Mesenchymal stem cell (in vitro differentiated cells and primary cell): ENCODE measurements around the gene SSH2.

ENCODE experiments used
- DNase-seq: peaks from one replicate; pipeline ENCODE4 v3.0.0-alpha.2; 2013
- H2AFZ ChIP-seq: one replicate; pipeline ENCODE4 v1.6.1; 2013; ENCODE audit warnings: low read depth, mild to moderate bottlenecking, control low read depth, inconsistent platforms, low read length, moderate library complexity
- H2AK5ac ChIP-seq: 2 replicates; pipeline ENCODE4 v1.6.1; 2013; ENCODE audit warnings: low read length, moderate library complexity, mild to moderate bottlenecking, inconsistent platforms; ENCODE audit not compliant: severe bottlenecking
- H2BK120ac ChIP-seq: one replicate; pipeline ENCODE4 v1.6.1; 2013; ENCODE audit warnings: low read depth, mild to moderate bottlenecking, inconsistent platforms, low read length, moderate library complexity
- H2BK12ac ChIP-seq, 2 experiments: one replicate each; pipeline ENCODE4 v1.6.1; 2013; ENCODE audit warnings: inconsistent platforms in 2 of 2, low read length in 2 of 2, mild to moderate bottlenecking in 2 of 2, moderate library complexity in 2 of 2, control low read depth in 1 of 2
- H2BK15ac ChIP-seq: one replicate; pipeline ENCODE4 v1.6.1; 2013; ENCODE audit warnings: mild to moderate bottlenecking, low read depth, inconsistent platforms; ENCODE audit not compliant: poor library complexity, severe bottlenecking
- H2BK5ac ChIP-seq: 2 replicates; pipeline ENCODE4 v1.6.1; 2013; ENCODE audit warnings: low read depth, mild to moderate bottlenecking, low read length, control low read depth, inconsistent platforms; ENCODE audit not compliant: poor library complexity, severe bottlenecking
- H3K14ac ChIP-seq, 2 experiments: one replicate each; pipeline ENCODE4 v1.6.1; 2013; ENCODE audit warnings: inconsistent platforms in 2 of 2, low read length in 2 of 2, control low read depth in 1 of 2, mild to moderate bottlenecking in 1 of 2, moderate library complexity in 1 of 2
- H3K18ac ChIP-seq, 2 experiments: one replicate each; pipeline ENCODE4 v1.6.1; 2013; ENCODE audit warnings: inconsistent platforms in 2 of 2, low read length in 2 of 2, control low read depth in 1 of 2, low read depth in 1 of 2, mild to moderate bottlenecking in 1 of 2
- H3K23ac ChIP-seq, 2 experiments: one replicate each; pipeline ENCODE4 v1.6.1; 2013; ENCODE audit warnings: inconsistent platforms in 2 of 2, low read length in 2 of 2, mild to moderate bottlenecking in 2 of 2, moderate library complexity in 2 of 2, control low read depth in 1 of 2
- H3K27ac ChIP-seq: 2 replicates; pipeline ENCODE4 v1.5.1; 2013; ENCODE audit warnings: mild to moderate bottlenecking, moderate library complexity, low read length, control low read depth, inconsistent platforms; ENCODE audit not compliant: poor library complexity, severe bottlenecking
- H3K27me3 ChIP-seq, 2 experiments: 2 replicates each; pipeline versions ENCODE4 v1.6.1 to v1.7.0; 2013; ENCODE audit warnings: low read length in 2 of 2, mild to moderate bottlenecking in 2 of 2, moderate library complexity in 2 of 2, control low read depth in 1 of 2, inconsistent platforms in 1 of 2; ENCODE audit not compliant: control insufficient read depth in 1 of 2, insufficient read depth in 1 of 2
- H3K36me3 ChIP-seq, 2 experiments: 2 replicates each; pipeline versions ENCODE4 v1.6.1 to v1.7.0; 2013; ENCODE audit warnings: low read length in 2 of 2, control low read depth in 1 of 2, inconsistent platforms in 1 of 2, low read depth in 1 of 2, mild to moderate bottlenecking in 1 of 2; ENCODE audit not compliant: insufficient read depth in 2 of 2, control insufficient read depth in 1 of 2
- H3K4ac ChIP-seq, 2 experiments: one replicate each; pipeline ENCODE4 v1.6.1; 2013; ENCODE audit warnings: inconsistent platforms in 2 of 2, low read length in 2 of 2, mild to moderate bottlenecking in 2 of 2, moderate library complexity in 2 of 2, control low read depth in 1 of 2, low read depth in 1 of 2
- H3K4me1 ChIP-seq: 2 replicates; pipeline ENCODE4 v1.6.1; 2013; ENCODE audit warnings: low read depth, low read length, control low read depth; ENCODE audit not compliant: control insufficient read depth, insufficient read depth
- H3K4me2 ChIP-seq: 2 replicates; pipeline ENCODE4 v1.6.1; 2013; ENCODE audit warnings: low read length, mild to moderate bottlenecking, inconsistent platforms; ENCODE audit not compliant: poor library complexity, severe bottlenecking
- H3K4me3 ChIP-seq, 2 experiments: 2 replicates each; pipeline versions ENCODE4 v1.5.1 to v1.7.0; 2013; ENCODE audit warnings: low read length in 2 of 2, mild to moderate bottlenecking in 2 of 2, control low read depth in 1 of 2, low read depth in 1 of 2; ENCODE audit not compliant: insufficient read depth in 1 of 2
- H3K79me1 ChIP-seq: replicated peaks from 2 replicates; pipeline ENCODE4 v1.6.1; 2013; ENCODE audit warnings: mild to moderate bottlenecking, control low read depth, low read length, inconsistent platforms; ENCODE audit not compliant: poor library complexity, severe bottlenecking
- H3K9ac ChIP-seq: 2 replicates; pipeline ENCODE4 v1.7.0; 2013; ENCODE audit warnings: mild to moderate bottlenecking, low read length, moderate library complexity
- H3K9me3 ChIP-seq: 2 replicates; pipeline ENCODE4 v1.7.0; 2013; ENCODE audit warnings: mild to moderate bottlenecking, low read length; ENCODE audit not compliant: control insufficient read depth
- H4K8ac ChIP-seq: one replicate; pipeline ENCODE4 v1.6.1; 2013; ENCODE audit warnings: inconsistent platforms, mild to moderate bottlenecking, low read length, moderate library complexity
- H4K91ac ChIP-seq: one replicate; pipeline ENCODE4 v1.6.1; 2013; ENCODE audit warnings: mild to moderate bottlenecking, low read length, inconsistent platforms
- WGBS: methylation state at CpG from one replicate; pipeline ENCODE4 v1.1.7; 2013; ENCODE audit warnings: mixed read lengths; 5-methylcytosine and 5-hydroxymethylcytosine counted together

The SSH2 gene

DNA sequence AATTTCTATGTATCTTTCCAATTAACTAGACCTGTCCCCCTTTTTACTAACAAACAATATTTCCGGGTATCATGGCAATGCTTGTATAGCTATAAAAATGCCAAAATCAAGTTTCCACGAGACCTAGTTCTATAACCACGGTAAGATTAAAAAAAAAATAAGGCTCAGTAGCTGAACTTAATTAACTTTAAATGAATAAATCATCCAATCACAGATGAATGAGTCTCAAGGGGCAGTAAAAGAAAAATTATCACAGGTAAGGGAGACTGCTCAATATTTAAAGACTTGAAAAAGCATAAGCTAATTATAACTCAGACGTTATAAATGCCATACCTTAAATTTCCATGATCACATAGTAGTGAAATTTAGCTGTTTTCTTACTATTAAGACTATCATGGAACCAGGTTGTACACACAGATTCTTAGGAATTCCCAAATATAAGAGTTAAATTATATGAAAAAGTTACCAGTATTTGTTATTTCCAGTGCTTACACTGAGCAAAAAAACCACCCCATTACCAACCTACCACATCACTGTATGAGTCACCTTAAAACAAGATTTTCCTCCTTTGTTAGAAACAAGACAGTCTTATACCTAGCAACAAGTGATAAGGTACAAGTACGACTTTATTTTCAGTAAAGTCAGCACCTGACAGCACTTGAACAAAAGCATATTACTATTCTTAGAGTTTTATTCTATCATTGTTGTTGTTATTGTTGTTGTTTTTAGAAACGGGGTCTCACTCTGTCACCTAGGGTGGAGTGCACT, 20.6 kb downstream of the SSH2 start:
- H3K4ac ChIP-seq, result no peak overlapping the region
- peaks cover 0 to 3% of the 10 kb centered on the region in 2 experiments for H3K36me3 ChIP-seq
- no peaks in the 10 kb centered on the region for H3K27me3 ChIP-seq
- H2AFZ ChIP-seq, result no peak overlapping the region
- H3K18ac ChIP-seq, result no peak overlapping the region
- no peaks in the 10 kb centered on the region for H3K9me3 ChIP-seq
- H2AK5ac ChIP-seq, result no peak overlapping the region
- peaks cover 31% of the 10 kb centered on the region for H3K79me1 ChIP-seq
- 100% methylated on average over 1 of the region's 6 CpGs for WGBS
- H2BK5ac ChIP-seq, result no peak overlapping the region
- no peak overlapping the region for H3K23ac ChIP-seq
- no peak overlapping the region for H3K4me2 ChIP-seq
- no peaks in the 10 kb centered on the region for H3K4me1 ChIP-seq
- no peak overlapping the region for H4K91ac ChIP-seq
- H3K4me3 ChIP-seq, result no peak overlapping the region
- no peak overlapping the region for H2BK12ac ChIP-seq
- no peak overlapping the region for H3K27ac ChIP-seq
- H4K8ac ChIP-seq, result no peak overlapping the region
- H3K14ac ChIP-seq, result no peak overlapping the region
- H3K9ac ChIP-seq, result no peak overlapping the region
- DNase-seq, result no peak
- no peak overlapping the region for H2BK15ac ChIP-seq
- no peak overlapping the region for H2BK120ac ChIP-seq

DNA sequence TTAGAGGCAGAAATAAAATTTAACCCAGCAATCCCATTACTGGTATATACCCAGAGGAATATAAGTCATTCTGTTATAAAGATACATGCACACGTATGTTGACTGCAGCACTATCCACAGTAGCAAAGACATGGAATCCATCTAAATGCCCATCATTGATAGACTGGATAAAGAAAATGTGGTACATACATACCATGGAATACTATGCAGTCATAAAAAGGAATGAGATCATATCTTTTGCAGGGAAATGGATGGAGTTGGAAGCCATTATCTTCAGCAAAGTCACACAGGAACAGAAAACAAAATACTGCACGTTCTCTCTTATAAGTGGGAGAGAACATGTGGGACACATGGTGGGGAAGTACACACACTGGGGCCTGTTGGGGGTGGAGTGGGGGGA, 23.1 kb downstream of the SSH2 start:
- Histone ChIP-seq H2AFZ (no peak overlapping the region), H3K4me3 (no peak overlapping the region), H3K9ac (no peak overlapping the region), H3K36me3 (peaks cover 0 to 3% of the 10 kb centered on the region in 2 experiments), H3K27me3 (no peaks in the 10 kb centered on the region), H2AK5ac (no peak overlapping the region), H2BK12ac (no peak overlapping the region), H3K4me2 (no peak overlapping the region), H3K79me1 (peaks cover 21% of the 10 kb centered on the region), H3K23ac (no peak overlapping the region), H3K18ac (no peak overlapping the region), H3K9me3 (no peaks in the 10 kb centered on the region), H3K14ac (no peak overlapping the region), H2BK15ac (no peak overlapping the region), H3K4ac (no peak overlapping the region), H3K27ac (no peak overlapping the region), H4K91ac (no peak overlapping the region), H2BK120ac (no peak overlapping the region), H4K8ac (no peak overlapping the region), H3K4me1 (no peaks in the 10 kb centered on the region), H2BK5ac (no peak overlapping the region)
- WGBS, result 100% methylated on average over 2 of the region's 2 CpGs
- no peak for DNase-seq

DNA sequence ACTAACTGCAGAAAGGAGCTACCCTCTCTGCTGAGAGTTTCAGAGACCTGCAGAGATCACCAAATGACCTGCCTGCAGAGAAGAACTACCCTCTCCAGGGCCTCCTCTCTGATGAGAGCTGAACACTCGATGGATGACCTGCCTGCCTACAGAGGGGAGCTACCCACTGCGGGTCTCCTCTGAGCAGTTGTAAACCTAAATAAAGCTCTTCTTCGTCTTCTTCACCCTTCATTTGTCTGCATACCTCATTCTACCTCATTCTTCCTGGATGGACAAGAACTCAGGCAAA, 24.2 kb downstream of the SSH2 start:
- DNase-seq, result no peak
- H3K23ac ChIP-seq, result no peak overlapping the region
- H3K4ac ChIP-seq, result no peak overlapping the region
- no peak overlapping the region for H2BK5ac ChIP-seq
- H2AK5ac ChIP-seq, result no peak overlapping the region
- H2BK15ac ChIP-seq, result no peak overlapping the region
- H3K4me3 ChIP-seq, result no peak overlapping the region
- H3K27me3 ChIP-seq, result no peaks in the 10 kb centered on the region
- no peak overlapping the region for H3K9ac ChIP-seq
- peaks cover 22% of the 10 kb centered on the region for H3K79me1 ChIP-seq
- no peaks in the 10 kb centered on the region for H3K4me1 ChIP-seq
- no peak overlapping the region for H2AFZ ChIP-seq
- H2BK120ac ChIP-seq, result no peak overlapping the region
- no peak overlapping the region for H3K27ac ChIP-seq
- 99% methylated on average over 3 of the region's 3 CpGs for WGBS
- H3K4me2 ChIP-seq, result no peak overlapping the region
- H3K9me3 ChIP-seq, result no peaks in the 10 kb centered on the region
- no peak overlapping the region for H4K8ac ChIP-seq
- peaks cover 0 to 3% of the 10 kb centered on the region in 2 experiments for H3K36me3 ChIP-seq
- no peak overlapping the region for H2BK12ac ChIP-seq
- H3K14ac ChIP-seq, result no peak overlapping the region
- H4K91ac ChIP-seq, result no peak overlapping the region
- H3K18ac ChIP-seq, result no peak overlapping the region

DNA sequence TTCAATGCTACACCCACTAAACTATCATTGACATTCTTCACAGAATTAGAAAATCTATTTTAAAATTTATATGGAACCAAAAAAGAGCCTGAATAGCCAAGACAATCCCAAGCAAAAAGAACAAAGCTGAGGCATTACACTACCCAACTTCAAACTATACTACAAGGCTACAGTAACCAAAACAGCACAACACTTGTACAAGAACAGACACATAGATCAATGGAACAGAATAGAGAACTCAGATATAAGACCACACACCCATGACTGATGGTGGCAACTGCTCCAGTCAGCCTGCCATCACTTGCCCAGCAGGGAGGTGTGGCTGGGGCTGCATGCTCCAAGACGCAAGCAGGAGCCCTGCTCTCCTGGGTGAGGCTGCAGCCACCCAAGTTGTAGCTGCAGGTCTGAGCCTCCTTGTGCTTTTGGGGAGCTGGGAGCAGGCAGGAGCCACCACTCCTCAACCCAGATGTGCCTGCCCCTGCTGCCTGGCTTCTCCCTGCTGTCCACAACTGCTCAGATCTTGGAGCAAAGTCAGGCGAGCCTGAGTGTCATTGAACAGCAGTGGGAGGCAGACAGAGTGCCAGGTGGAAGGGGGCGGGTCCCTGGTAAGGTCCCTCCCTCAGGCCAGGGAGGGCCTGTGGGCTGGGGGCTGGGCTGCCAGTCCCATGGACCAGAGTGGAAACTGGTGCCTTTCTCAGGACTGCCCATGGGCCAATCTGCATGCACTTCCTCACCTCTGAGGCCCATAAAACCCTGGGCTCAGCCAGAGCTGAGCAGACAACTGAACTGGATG, 24.7 kb downstream of the SSH2 start:
- Histone ChIP-seq H4K91ac (no peak overlapping the region), H4K8ac (no peak overlapping the region), H2BK120ac (no peak overlapping the region), H3K4me3 (no peak overlapping the region), H3K23ac (no peak overlapping the region), H3K27ac (no peak overlapping the region), H3K4me2 (no peak overlapping the region), H3K9me3 (no peaks in the 10 kb centered on the region), H3K36me3 (peaks cover 0 to 3% of the 10 kb centered on the region in 2 experiments), H3K79me1 (peaks cover 22% of the 10 kb centered on the region), H2BK12ac (no peak overlapping the region), H3K27me3 (no peaks in the 10 kb centered on the region), H2BK5ac (no peak overlapping the region), H3K9ac (no peak overlapping the region), H3K14ac (no peak overlapping the region), H2AK5ac (no peak overlapping the region), H2AFZ (no peak overlapping the region), H3K4me1 (no peaks in the 10 kb centered on the region), H3K18ac (no peak overlapping the region), H3K4ac (no peak overlapping the region), H2BK15ac (no peak overlapping the region)
- no peak for DNase-seq
- WGBS, result 97% methylated on average over 3 of the region's 3 CpGs
